GM19035 (cell line): ENCODE results near the gene POLR2C.
A peak's percentile ranks its signal among the peaks of the same experiment; 100 is the strongest.

Experiments
- ATAC-seq: cut with Tn5 transposase; IDR thresholded peaks from one replicate; pipeline ENCODE4 v1.9.1; 2021; ENCODE audit not compliant: unreplicated experiment

The POLR2C gene

DNA sequence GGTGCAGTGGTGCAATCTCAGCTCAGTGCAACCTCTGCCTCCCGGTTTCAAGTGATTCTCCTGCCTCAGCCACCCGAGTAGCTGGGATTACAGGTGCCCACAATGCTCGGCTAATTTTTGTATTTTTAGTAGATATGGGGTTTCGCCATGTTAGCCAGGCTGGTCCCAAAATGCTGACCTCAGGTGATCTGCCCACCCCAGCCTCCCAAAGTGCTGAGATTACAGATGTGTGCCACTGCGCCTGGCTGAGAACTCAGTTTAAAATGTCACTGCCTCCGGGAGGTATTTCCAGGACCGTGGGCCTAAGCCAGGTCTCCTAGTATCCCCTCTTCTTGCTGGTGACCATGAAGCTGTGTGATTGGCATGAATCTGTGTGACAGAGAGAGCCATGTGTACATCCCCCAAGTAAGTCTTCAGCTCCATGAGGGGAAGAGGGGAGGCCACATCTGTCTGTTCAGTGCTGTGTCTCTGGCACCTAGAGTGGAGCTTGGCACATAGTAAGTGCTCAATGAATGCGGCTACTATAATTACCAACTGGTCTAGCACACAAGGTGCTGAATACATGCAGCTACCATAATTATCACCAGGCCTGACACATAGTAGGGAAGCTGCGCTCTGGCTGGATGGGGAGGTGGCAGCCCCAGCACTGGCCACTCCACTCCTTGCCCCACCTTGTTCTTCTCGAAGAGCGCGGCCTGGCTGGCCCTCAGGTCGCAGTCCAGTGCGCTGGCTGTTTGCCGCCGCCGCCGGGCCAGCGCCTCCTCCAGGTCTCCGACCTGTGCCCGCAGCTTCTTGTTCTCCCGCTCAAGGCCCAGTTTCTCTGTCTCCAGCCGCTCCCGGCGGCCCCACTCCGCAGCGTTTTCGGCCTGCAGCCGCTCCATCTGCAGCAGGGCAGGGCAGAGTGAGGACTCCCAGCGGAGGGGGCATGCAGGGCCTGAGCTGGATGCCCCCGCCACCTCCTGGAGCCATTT, 55.2 kb downstream of the POLR2C start:
- no peak for ATAC-seq

DNA sequence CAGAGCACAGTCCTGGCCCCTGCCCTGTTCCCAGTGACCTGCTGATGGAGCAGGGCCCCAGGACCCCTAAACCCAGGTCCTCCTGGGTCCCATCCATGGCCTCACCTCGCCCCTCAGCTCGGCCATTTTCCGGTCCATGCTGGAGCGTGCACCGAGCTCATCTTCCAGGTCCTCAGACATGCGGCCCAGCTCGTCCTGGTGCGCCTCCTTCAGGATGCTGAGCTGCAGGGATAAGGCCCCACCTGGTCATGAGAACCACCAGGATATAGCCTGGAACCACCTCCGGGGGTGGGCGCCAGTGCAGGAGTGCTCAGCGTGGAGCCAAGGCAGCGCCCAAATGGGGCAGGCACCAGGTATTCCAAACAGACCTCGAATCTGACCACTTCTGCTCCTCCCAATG, 56.0 kb downstream of the POLR2C start:
- no peak for ATAC-seq

DNA sequence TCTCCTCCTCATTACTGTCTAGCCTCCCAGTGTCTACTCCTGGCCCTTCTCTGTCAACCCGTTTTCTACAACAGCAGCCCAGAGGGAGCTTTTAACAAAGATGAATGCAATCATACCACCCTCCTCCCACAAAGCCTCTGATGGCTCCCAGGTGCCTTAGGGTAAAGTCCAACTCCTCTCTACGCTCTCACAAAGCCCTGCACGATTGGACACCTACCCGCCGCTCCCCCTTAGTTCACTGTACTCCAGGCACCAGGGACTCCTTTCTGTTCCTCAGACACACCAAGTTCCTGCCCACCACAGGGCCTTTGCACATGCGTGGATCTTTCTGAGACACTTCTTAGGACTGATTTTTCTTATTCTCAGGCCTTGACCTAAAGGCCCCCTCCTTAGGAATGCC, 56.4 kb downstream of the POLR2C start:
- ATAC-seq, result no peak

DNA sequence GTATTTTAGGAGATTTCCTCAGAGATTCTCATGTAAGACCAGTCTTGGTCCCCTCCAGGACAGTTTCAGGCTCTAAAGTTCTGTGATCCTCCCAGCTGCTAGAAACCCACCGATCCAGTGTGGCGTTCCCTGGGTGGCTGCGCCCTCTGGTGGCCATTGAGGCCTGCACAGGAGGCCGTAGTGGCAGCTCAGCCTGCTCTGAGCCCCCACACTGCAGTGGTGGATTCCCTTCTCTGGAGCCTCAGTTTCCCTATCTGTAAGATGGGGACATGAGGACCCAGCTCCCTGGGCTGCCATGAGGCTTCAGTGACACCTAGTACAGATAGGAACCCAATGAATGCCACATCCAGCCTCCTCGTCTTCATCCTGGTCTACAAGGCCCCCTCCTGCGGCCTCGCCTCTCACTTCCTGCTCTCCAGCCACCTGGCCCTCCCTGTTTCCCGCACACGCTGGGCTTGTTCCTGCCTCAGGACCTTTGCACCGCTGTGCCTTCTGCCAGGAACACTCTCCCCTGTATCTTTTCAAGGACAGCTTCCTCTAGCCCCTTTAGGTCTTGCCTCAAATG, 57.4 kb downstream of the POLR2C start:
- peak; percentile 66 for ATAC-seq
